A549 (cell line): ENCODE data around the gene MBP. TPM values are rescaled to one million over a fixed set of nuclear protein-coding genes. Genes with fewer than 3 reads are reported as not detected.

Source experiments
- ATAC-seq, 2 experiments: fragments of 200-7000 bp in 1 of 2; fragments of >200 bp in 1 of 2; cut with Nextera tagmentation in 1 of 2; cut with Tn5 transposase in 1 of 2; 3 replicates each; pipeline versions ENCODE4 v1.8.0 to v1.9.1; 2018 to 2020; ENCODE audit warnings: mild to moderate bottlenecking in 1 of 2, moderate library complexity in 1 of 2
- CTCF ChIA-PET: fragments of 300-600 bp; sonication (Branson Sonifier 250); formaldehyde crosslinking; extraction: SDS; loops from one replicate; lab custom pipeline; 2021; ENCODE audit warnings: antibody characterized with exemption, inconsistent platforms; lab: Yijun Ruan, JAX
- POLR2A ChIA-PET: fragments of 350-600 bp; formaldehyde crosslinking; extraction: SDS; loops from one replicate; lab custom pipeline; 2021; ENCODE audit warnings: antibody characterized with exemption, inconsistent platforms; lab: Yijun Ruan, JAX
- DNase-seq, 2 experiments: peaks; one replicate each; pipeline versions ENCODE4 v3.0.0 to v3.0.0-alpha.2; 2011 to 2016; ENCODE audit warnings: low read depth in 1 of 2, low spot score in 1 of 2
- FAIRE-seq: peaks from 2 replicates; lab custom pipeline; 2011; peaks lifted over from hg19 to GRCh38; lab: Jason Lieb, UNC
- H3K27ac ChIP-seq, 2 experiments: fragments of >200 bp; sonication (Bioruptor Twin); formaldehyde crosslinking; 3 replicates each; pipeline ENCODE4 v1.5.1; 2016 to 2017
- H3K4me1 ChIP-seq: fragments of >200 bp; sonication (Bioruptor Twin); formaldehyde crosslinking; 3 replicates; pipeline ENCODE4 v1.6.1; 2016
- H3K4me2 ChIP-seq: fragments of >200 bp; sonication (Bioruptor Twin); formaldehyde crosslinking; 3 replicates; pipeline ENCODE4 v1.6.1; 2016
- H3K4me3 ChIP-seq: fragments of >200 bp; sonication (Bioruptor Twin); formaldehyde crosslinking; 3 replicates; pipeline ENCODE4 v1.5.1; 2016
- H3K9me3 ChIP-seq: fragments of >200 bp; sonication (Bioruptor Twin); formaldehyde crosslinking; 3 replicates; pipeline ENCODE4 v1.6.1; 2016
- BCL3 ChIP-seq: fragments of >200 bp; sonication (Bioruptor Twin); formaldehyde crosslinking; IDR thresholded peaks from 3 replicates; pipeline ENCODE4 v1.6.1; 2016
- CEBPB ChIP-seq, 2 experiments: fragments of >200 bp in 1 of 2; sonication (Bioruptor Twin) in 1 of 2; formaldehyde crosslinking in 1 of 2; IDR thresholded peaks; 2 replicates each; pipeline ENCODE4 v1.6.1; 2012 to 2016
- CHD2 ChIP-seq: fragments of 150-350 bp; IDR thresholded peaks from 2 replicates; pipeline ENCODE4 v1.6.1; 2014; ENCODE audit warnings: low read length; ENCODE audit not compliant: partially characterized antibody
- CHD4 ChIP-seq: fragments of 200-600 bp; sonication (generic); IDR thresholded peaks from 2 replicates; pipeline ENCODE4 v1.6.1; 2016; ENCODE audit warnings: antibody characterized with exemption, mild to moderate bottlenecking, borderline replicate concordance
- EHF ChIP-seq: fragments of 250-450 bp; sonication (Bioruptor Pico); IDR thresholded peaks from 2 replicates; pipeline ENCODE4 v1.5.0; 2020; ENCODE audit warnings: mild to moderate bottlenecking
- EHMT2 ChIP-seq: fragments of 200-600 bp; sonication (generic); IDR thresholded peaks from 2 replicates; pipeline ENCODE4 v1.6.1; 2016; ENCODE audit warnings: antibody characterized with exemption, low read depth, mild to moderate bottlenecking, moderate library complexity
- FOSB ChIP-seq: fragments of 250-450 bp; sonication (Bioruptor Pico); IDR thresholded peaks from 2 replicates; pipeline ENCODE4 v1.5.0; 2020; ENCODE audit warnings: mild to moderate bottlenecking, moderate library complexity
- FOSL2 ChIP-seq, 2 experiments: fragments of 450-650 bp in 1 of 2; fragments of >200 bp in 1 of 2; sonication (Bioruptor Twin) in 1 of 2; formaldehyde crosslinking; IDR thresholded peaks; 2 replicates each; pipeline versions ENCODE4 v1.5.0 to v1.6.1; 2016 to 2020; ENCODE audit warnings: mild to moderate bottlenecking in 1 of 2, moderate library complexity in 1 of 2
- FOXS1 ChIP-seq: fragments of 250-450 bp; sonication (Bioruptor Pico); IDR thresholded peaks from 2 replicates; pipeline ENCODE4 v1.5.0; 2020; ENCODE audit warnings: mild to moderate bottlenecking, moderate library complexity
- GATA3 ChIP-seq: IDR thresholded peaks from 2 replicates; pipeline ENCODE4 v1.6.1; 2012; ENCODE audit warnings: borderline replicate concordance
- HEYL ChIP-seq: fragments of 250-450 bp; sonication (Bioruptor Pico); IDR thresholded peaks from 2 replicates; pipeline ENCODE4 v1.8.0; 2021; ENCODE audit warnings: mild to moderate bottlenecking, moderate library complexity
- HOXB13 ChIP-seq: fragments of 250-450 bp; sonication (Bioruptor Pico); IDR thresholded peaks from 2 replicates; pipeline ENCODE4 v1.5.0; 2020; ENCODE audit warnings: low read depth, mild to moderate bottlenecking, moderate library complexity
- MAFK ChIP-seq: fragments of 450-650 bp; IDR thresholded peaks from 2 replicates; pipeline ENCODE4 v1.6.1; 2014; ENCODE audit not compliant: partially characterized antibody
- MAZ ChIP-seq: fragments of 150-350 bp; IDR thresholded peaks from 2 replicates; pipeline ENCODE4 v1.6.1; 2014; ENCODE audit warnings: antibody characterized with exemption, low read depth, low read length, borderline replicate concordance
- MYC ChIP-seq: IDR thresholded peaks from 2 replicates; pipeline ENCODE4 v1.6.1; 2012; ENCODE audit warnings: mild to moderate bottlenecking, inconsistent platforms, low read length, improper control_type of control experiment, borderline replicate concordance
- NPAS2 ChIP-seq: fragments of 250-450 bp; sonication (Bioruptor Pico); IDR thresholded peaks from 2 replicates; pipeline ENCODE4 v1.8.0; 2022; ENCODE audit warnings: mild to moderate bottlenecking, moderate library complexity, borderline replicate concordance
- NR3C1 ChIP-seq: fragments of >200 bp; sonication (Bioruptor Twin); formaldehyde crosslinking; IDR thresholded peaks from 3 replicates; pipeline ENCODE4 v1.6.1; 2017
- PHF8 ChIP-seq: fragments of 200-600 bp; sonication (generic); IDR thresholded peaks from 2 replicates; pipeline ENCODE4 v1.6.1; 2016; ENCODE audit warnings: low read depth, mild to moderate bottlenecking, antibody characterized with exemption, moderate library complexity, borderline replicate concordance
- RAD21 ChIP-seq, 2 experiments: fragments of >200 bp in 1 of 2; sonication (Bioruptor Twin) in 1 of 2; formaldehyde crosslinking in 1 of 2; IDR thresholded peaks in 1 of 2; conservative IDR thresholded peaks in 1 of 2; 2 replicates in 1 of 2; 3 replicates in 1 of 2; pipeline ENCODE4 v1.6.1; 2012 to 2018; ENCODE audit warnings: inconsistent platforms in 1 of 2
- RFX5 ChIP-seq: fragments of 450-650 bp; IDR thresholded peaks from 2 replicates; pipeline ENCODE4 v1.7.1; 2014; ENCODE audit warnings: antibody characterized with exemption, mild to moderate bottlenecking, moderate library complexity
- ZFP36 ChIP-seq: fragments of 450-650 bp; IDR thresholded peaks from 2 replicates; pipeline ENCODE4 v1.6.1; 2014; ENCODE audit warnings: borderline replicate concordance; ENCODE audit not compliant: partially characterized antibody
- ZSCAN20 ChIP-seq: fragments of 250-450 bp; sonication (Bioruptor Pico); IDR thresholded peaks from 2 replicates; pipeline ENCODE4 v1.8.0; 2022; ENCODE audit warnings: mild to moderate bottlenecking, moderate library complexity
- WGBS: methylation state at CpG from one replicate; pipeline ENCODE4 v1.1.6; 2017; ENCODE audit errors: missing lambda C conversion rate; 5-methylcytosine and 5-hydroxymethylcytosine counted together
- polyA plus RNA-seq, 4 experiments: library from polyadenylated mRNA; depleted of rRNA in 3 of 4; stranded (reverse); fragments of >200 nt; fragmentation: RNase III in 1 of 4; extraction: RNeasy Plus Mini Kit Qiagen cat#74134 plus additional on column Dnase treatment in 1 of 4; gene quantifications; 2 replicates in 3 of 4; 3 replicates in 1 of 4; pipeline ENCODE4 v1.2.3, GENCODE V29; 2011 to 2017
- TF ChIP-seq, protein P1 (sequence below): fragments of 150-350 bp; IDR thresholded peaks from 2 replicates; pipeline ENCODE4 v1.6.1; 2014; ENCODE audit warnings: low read depth, mild to moderate bottlenecking, low read length
- TF ChIP-seq, protein P2 (sequence below): fragments of 200-600 bp; sonication (generic); IDR thresholded peaks from 2 replicates; pipeline ENCODE4 v1.6.1; 2016; ENCODE audit warnings: antibody characterized with exemption, mild to moderate bottlenecking, moderate library complexity

The MBP gene
- polyA plus RNA-seq, 2 of the 4 experiments (the other 2 are of a cell fraction) = 8.6 to 33.1 TPM

- Histone ChIP-seq H3K4me2 (no peak overlapping the region), H3K27ac (no peak overlapping the region), H3K4me3 (no peak overlapping the region), H3K9me3 (no peaks in the 10 kb centered on the region), H3K4me1 (no peaks in the 10 kb centered on the region)
- CTCF ChIA-PET = no interaction called here
- DNase-seq (no peak), FAIRE-seq (no peak), ATAC-seq (no peak)
- WGBS = 77% methylated on average over 6 of the region's 6 CpGs
- POLR2A ChIA-PET = no interaction called here
- TF ChIP-seq, protein P1, sequence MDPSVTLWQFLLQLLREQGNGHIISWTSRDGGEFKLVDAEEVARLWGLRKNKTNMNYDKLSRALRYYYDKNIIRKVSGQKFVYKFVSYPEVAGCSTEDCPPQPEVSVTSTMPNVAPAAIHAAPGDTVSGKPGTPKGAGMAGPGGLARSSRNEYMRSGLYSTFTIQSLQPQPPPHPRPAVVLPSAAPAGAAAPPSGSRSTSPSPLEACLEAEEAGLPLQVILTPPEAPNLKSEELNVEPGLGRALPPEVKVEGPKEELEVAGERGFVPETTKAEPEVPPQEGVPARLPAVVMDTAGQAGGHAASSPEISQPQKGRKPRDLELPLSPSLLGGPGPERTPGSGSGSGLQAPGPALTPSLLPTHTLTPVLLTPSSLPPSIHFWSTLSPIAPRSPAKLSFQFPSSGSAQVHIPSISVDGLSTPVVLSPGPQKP = no peak
- no peak for TF ChIP-seq NPAS2
- TF ChIP-seq MYC = no peak
- TF ChIP-seq HOXB13 (CRISPR knock-in tag) = no peak
- no peak for TF ChIP-seq MAFK
- no peak for TF ChIP-seq FOXS1 (CRISPR knock-in tag)
- TF ChIP-seq RFX5 = no peak
- TF ChIP-seq, protein P2, sequence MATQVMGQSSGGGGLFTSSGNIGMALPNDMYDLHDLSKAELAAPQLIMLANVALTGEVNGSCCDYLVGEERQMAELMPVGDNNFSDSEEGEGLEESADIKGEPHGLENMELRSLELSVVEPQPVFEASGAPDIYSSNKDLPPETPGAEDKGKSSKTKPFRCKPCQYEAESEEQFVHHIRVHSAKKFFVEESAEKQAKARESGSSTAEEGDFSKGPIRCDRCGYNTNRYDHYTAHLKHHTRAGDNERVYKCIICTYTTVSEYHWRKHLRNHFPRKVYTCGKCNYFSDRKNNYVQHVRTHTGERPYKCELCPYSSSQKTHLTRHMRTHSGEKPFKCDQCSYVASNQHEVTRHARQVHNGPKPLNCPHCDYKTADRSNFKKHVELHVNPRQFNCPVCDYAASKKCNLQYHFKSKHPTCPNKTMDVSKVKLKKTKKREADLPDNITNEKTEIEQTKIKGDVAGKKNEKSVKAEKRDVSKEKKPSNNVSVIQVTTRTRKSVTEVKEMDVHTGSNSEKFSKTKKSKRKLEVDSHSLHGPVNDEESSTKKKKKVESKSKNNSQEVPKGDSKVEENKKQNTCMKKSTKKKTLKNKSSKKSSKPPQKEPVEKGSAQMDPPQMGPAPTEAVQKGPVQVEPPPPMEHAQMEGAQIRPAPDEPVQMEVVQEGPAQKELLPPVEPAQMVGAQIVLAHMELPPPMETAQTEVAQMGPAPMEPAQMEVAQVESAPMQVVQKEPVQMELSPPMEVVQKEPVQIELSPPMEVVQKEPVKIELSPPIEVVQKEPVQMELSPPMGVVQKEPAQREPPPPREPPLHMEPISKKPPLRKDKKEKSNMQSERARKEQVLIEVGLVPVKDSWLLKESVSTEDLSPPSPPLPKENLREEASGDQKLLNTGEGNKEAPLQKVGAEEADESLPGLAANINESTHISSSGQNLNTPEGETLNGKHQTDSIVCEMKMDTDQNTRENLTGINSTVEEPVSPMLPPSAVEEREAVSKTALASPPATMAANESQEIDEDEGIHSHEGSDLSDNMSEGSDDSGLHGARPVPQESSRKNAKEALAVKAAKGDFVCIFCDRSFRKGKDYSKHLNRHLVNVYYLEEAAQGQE = no peak
- TF ChIP-seq EHF (CRISPR knock-in tag) = no peak
- no peak for TF ChIP-seq FOSB (CRISPR knock-in tag)
- TF ChIP-seq ZFP36 = no peak
- TF ChIP-seq FOSL2 (IDR thresholded peaks at IDR 0.05) = no peak
- no peak for TF ChIP-seq FOSL2 (CRISPR knock-in tag; IDR thresholded peaks at IDR 0.05)
- TF ChIP-seq GATA3 = no peak
- TF ChIP-seq ZSCAN20 (CRISPR knock-in tag) = no peak
These were observed 179.4 kb downstream of the MBP start for GRCh38 chr18:76953156-76953555.

- no peak for ATAC-seq
- POLR2A ChIA-PET = no interaction called here
- no peak for FAIRE-seq
- Histone ChIP-seq H3K4me3 (no peak overlapping the region), H3K27ac (no peak overlapping the region), H3K4me2 (no peak overlapping the region), H3K4me1 (no peaks in the 10 kb centered on the region), H3K9me3 (no peaks in the 10 kb centered on the region)
- DNase-seq = no peak
- 83% methylated on average over 4 of the region's 4 CpGs for WGBS
- CTCF ChIA-PET = no interaction called here
- TF ChIP-seq PHF8 (no peak), RAD21 (conservative IDR thresholded peaks at IDR 0.05 in 1 of 2, IDR thresholded peaks at IDR 0.05 in 1 of 2) (no peak), NR3C1 (no peak), BCL3 (no peak), CEBPB (IDR thresholded peaks at IDR 0.05) (no peak), HEYL (no peak), MAZ (no peak), CHD4 (no peak), CHD2 (no peak), EHMT2 (no peak)
- TF ChIP-seq, protein P1 = no peak
These were observed 179.8 kb downstream of the MBP start for GRCh38 chr18:76952747-76953146.
